Activated CD4-positive, alpha-beta T cell treated with anti-CD3 and anti-CD28 coated beads, Interleukin-2, amount 50 U/mL, for 4 hours (primary cell): ENCODE results near the gene INPP4A.
A peak's percentile ranks its signal among the peaks of the same experiment; 100 is the strongest.
"Not testable (repeated sequence)": the region's sequence is repeated elsewhere in the genome, so short reads cannot be mapped to it uniquely, and the experiment has no call there.

ENCODE experiments used
- DNase-seq, 2 experiments: peaks; one replicate each; pipeline ENCODE4 v3.0.0-alpha.2; 2020

Gene INPP4A

DNA sequence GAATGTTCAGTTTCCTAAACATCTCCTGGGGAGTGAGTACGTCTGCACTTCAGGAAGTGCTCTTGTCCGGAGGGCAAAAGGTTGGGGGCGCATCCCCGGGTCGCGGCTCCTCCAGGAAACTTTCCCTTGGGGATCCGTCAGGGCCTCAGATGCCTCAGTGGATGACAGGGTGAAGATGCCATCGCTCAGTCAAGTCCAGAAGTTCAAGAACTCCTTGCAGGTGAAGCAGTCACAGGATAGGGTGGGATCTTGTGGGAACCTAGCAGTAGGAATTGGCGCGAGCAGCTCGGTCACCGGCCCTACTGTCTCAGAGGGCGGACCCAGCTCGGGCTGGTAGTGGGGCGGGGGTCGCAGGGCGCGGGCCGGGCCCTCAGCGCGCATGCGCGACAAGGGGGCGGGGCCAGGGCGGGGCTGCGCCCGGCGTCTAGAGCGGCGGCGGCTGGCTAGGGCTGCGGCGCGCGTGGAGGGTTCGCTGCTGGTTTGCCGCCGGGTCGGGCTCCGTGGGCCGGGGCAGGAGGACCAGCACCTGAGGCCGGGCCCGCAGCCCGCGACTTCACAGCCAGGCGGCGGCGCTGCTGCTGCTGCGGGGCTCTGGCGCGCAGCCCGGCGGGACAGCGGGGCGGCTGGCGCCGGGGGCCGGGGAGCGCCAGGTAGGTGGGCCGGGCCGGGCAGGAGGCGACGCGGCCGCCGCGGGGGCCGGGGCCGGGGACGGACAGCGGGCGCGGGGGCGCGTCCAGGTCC, at the start of gene INPP4A:
Gene INPP4A (plus strand): TSS at position 423 of the 741 bp plus-strand sequence. CDS start 75,191 bp downstream, outside the sequence.
- DNase-seq = peak; percentile 68 to 72

DNA sequence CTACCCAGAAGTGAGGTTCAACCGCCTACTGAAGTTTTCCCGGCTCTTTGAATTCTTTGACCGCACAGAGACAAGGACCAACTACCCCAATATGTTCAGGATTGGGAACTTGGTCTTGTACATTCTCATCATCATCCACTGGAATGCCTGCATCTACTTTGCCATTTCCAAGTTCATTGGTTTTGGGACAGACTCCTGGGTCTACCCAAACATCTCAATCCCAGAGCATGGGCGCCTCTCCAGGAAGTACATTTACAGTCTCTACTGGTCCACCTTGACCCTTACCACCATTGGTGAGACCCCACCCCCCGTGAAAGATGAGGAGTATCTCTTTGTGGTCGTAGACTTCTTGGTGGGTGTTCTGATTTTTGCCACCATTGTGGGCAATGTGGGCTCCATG, 48.7 kb upstream of the INPP4A start:
- no peak for DNase-seq

DNA sequence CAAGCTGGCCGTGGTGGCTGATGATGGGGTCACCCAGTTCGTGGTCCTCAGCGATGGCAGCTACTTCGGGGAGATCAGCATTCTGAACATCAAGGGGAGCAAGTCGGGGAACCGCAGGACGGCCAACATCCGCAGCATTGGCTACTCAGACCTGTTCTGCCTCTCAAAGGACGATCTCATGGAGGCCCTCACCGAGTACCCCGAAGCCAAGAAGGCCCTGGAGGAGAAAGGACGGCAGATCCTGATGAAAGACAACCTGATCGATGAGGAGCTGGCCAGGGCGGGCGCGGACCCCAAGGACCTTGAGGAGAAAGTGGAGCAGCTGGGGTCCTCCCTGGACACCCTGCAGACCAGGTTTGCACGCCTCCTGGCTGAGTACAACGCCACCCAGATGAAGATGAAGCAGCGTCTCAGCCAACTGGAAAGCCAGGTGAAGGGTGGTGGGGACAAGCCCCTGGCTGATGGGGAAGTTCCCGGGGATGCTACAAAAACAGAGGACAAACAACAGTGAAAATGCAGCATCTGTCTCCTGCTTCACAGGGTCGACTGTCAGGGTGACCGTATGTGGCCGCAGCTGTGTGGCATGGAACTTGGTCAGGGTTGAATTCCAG, 47.8 kb upstream of the INPP4A start:
- DNase-seq = no peak

DNA sequence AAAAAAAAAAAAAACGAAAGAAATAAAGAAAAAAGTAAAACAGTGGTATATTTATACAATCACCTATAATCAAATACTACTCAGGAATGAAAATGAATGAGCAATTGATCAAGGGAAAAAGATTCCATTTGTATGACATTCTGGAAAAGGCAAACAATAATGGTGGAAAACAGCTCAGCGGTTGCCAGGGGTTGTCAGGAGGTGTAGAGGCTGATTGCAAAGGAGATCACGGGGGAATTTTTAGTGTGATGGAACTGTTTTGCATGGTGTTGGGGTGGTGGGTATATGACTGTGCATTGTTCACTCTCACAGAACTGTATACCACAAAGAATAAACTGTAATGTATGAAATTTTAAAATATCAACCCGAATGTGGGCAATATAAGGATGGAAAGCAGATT, 45.5 kb upstream of the INPP4A start:
- no peak for DNase-seq

DNA sequence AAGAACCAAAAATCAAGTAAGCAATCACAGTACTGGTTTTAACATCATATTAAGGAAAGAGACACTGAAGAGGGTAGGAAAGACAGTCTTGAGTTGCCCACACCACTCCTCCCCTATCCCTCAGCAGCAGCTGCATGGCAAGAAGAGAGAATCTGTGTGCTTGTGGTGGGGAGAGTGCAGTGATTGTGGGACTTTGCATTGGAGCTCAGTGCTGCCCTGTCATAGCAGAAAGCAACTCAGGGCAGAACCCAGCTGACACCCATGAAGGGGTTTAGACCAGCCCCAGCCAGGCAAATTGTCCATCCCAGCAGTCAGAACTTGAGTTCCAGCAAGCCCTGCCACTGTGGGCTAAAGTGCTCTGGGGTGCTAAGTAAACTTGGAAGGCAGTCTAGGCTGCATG, 40.8 kb upstream of the INPP4A start:
- no peak for DNase-seq

DNA sequence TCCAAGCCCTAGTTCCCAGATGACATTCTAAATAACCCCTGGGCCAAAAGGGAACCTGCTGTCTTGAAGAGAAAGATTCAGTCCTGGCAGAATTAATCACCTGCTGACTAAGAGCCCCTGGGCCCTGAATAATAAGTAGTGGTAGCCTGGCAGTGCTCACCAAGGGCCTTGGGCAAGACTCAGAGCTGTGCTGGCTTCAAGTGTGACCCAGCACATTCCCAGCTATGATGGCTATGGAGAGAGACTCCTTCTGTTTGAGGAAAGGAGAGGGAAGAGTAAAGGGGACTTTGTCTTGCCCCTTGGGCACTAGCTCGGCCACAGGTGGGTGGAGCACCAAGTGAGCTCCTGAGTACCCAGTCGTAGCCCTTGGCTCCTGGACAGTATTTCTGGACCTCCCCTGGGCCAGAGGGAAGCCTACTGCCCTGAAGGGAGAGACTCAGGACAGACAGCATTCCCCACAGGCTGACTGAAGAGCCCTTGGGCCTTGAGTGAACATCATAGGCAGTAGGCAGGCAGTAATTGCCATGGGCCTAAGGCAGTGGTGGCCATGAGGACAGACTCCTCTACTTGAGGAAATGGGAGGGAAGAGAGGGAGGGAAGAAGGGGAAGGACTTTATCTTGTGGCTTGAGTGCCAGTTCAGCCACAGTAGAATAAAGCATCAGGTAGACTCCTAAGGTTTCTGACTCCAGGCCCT, 40.0 kb upstream of the INPP4A start:
- DNase-seq = no peak

DNA sequence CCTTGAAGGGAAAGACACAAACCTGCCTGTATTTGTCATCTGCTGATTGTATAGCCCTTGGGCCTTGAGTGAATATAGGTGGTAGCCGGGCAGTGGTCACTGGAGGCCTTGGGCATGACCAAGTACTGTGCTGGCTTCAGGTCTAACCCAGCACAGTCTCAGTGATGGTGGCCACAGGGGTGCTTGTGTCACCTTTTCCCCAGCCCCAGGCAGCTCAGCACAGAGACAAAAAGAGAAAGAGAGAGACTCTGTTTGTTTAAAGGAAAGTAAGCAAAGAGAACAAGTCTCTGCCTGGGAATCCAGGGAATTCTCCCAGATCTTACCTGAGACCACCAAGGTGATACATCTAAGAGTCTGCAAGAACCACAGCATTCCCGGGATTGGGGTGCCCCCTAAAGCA, 39.4 kb upstream of the INPP4A start:
- DNase-seq = no peak

DNA sequence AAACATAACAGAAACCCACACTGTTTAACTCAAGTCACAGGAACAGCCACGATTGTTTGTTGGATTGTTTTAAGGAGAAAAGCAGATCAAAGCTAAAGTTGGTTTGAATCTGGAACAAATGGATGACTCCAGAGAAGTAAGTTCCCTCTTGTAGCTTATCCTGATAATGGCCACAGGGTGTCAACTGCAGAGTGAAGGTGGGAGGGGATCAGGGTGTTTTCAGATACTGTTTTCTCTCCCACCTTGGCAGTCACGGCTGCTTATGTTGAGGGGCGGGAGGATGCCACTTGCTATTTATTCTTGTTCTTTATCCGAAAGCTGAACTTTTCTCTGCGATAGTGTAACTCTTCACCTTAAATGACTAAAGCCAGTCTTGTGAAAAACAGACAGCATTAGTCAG, 36.5 kb upstream of the INPP4A start:
- no peak for DNase-seq

DNA sequence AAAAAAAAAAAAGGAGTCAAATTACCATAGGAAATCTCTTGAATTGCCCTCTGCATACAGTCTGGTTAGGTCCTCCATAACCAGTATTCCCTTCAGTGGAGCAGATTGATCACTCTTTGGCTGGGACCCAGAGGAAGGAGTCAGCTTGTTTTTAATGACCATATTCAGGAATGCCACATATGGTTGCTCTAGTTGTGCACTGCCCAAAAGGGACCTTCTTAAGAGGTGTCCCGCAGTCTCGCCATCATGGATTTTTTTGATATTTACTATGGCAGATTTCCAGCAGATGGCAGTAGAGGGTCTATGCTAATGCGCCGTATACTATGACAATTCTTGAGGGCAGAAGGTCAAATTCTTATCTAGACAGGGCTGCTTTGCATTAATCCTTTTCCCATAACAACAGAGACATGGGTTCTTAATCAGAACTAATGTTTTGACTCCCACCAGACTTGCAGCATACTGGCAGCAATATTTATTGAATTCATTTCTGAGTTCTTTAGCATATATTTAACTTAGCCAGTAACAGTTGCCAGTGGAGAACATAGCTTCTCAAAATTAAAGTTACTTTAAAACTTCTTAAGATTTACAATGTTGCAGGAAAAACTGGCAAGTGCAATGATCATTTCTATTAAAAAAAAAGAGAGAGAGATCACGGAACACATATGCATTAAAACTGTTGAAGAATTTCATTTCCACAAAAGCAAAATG, 31.8 kb upstream of the INPP4A start:
- peak; percentile 31 to 37 for DNase-seq

DNA sequence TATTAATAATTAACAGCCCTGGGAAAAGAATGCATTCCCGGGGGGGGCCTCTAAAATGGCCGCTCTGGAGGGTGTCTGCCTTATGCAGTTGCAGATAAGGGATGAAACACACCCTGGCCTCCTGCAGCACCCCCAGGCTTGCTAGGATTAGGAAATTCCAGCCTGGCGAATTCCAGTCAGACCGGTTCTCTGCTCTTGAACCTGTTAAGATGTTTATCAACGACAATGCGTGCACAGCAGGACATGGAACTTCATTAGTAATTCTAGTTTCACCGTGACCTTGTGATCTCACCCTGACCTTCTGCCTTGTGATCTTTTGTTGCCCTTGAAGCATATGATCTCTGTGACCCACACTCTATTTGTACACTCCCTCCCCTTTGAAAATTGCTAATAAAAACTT, 30.4 kb upstream of the INPP4A start:
- not testable (repeated sequence) for DNase-seq

DNA sequence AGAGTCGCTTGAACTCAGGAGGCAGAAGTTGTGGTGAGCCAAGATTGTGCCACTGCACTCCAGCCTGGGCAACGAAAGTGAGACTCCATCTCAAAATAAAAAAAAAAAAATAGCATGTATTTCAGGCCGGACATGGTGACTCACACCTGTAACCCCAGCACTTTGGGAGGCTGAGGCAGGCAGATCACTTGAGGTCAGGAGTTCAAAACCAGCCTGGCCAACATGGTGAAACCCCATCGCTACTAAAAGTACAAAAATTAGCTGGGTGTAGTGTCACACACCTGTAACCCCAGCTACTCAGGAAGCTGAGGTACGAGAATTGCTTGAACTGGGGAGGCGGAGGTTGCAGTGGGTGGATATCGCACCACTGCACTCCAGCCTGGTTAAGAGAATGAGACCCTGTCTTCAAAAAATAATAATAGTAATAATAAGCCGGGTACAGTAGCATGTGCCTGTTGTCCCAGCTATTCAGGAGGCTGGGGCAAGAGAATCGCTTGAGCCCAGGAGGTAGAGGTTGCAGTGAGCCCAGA, 28.9 kb upstream of the INPP4A start:
- not testable (repeated sequence) for DNase-seq

DNA sequence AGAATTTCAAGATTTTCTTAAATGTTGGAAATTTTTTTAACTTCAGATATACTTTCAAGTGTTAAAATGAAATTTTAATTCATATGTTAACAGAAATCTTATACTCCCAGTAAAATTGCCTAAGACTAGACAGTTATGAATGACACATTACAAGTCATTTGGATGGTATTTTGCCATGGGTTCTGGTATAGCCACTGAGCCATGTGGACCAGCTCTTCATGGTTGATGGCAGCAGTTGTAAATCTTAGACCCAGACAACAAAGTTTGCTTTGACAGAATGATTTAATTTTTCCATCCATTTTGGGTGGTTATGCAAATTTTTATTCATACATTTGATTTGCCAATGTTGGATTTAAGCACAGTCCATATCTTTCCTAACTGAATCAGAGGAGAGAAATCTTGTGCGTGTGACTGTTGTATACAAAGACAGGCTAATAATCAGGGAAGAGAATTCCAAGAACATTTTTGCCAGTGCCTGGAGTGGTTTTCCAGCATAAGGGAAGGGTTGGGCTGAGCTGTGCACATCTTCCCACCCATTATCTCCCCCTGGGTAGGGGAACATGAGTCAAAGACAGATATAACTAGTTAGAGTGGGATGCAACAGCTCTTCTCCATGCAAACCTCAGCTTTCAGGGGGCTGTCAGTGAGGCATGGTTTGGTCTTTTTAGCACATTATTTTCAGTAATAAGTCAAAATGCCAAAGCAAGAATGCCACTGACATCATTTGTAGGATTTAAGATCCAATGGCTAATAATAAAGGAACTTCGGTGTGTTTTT, 28.1 kb upstream of the INPP4A start:
- no peak for DNase-seq

DNA sequence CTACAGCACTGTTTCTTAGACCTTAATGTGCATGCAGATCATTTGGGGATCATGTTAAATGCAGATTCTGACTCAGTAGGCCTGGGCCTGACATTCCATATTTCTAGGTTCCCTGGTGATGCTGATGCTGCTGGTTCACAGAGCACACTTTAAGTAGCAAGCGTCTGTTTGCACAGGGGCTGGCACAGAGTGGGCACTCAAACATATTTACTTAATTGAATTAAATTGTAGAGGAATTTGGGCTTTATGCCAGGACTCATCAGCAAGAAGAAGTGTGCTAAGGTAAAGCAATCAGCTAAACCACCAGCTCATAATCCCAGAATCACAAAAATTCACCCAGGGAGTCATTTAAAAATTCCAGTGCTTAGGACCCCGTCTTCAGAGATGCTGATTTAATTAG, 25.1 kb upstream of the INPP4A start:
- DNase-seq = no peak

DNA sequence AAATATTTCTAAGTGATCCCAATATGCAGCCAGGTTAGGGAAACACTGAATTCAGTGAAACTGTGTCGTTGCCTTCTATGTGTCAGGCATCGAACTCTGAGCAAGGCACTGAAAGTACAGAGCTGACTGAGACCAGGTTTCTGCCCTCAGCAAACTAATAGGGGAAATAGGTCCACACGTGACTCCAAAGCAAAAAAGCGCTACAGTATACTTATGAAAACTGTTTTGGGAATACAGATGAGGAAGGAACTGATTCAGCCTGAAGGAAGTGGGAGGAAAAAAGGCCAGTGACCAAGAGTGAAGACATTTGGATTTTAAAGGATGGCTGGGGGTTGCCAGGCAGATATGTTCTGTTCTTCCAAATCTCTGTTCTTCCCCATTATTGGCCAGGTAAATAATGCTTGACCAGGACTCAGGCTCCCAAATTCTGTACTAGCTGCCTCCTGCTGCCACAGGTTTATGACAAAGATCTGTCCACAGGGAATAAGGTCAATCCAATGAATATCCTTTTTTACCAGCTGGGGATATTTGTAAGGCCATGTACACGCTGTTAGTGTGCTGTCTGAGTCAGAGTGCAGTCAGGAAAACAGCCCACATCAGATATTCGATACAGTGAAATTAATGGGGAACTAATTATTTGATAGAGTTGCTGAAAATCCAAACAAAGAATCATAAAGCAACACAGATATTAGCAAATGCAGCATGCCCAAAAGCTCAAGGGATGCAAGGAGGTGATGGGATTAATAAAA, 24.5 kb upstream of the INPP4A start:
- DNase-seq = no peak

DNA sequence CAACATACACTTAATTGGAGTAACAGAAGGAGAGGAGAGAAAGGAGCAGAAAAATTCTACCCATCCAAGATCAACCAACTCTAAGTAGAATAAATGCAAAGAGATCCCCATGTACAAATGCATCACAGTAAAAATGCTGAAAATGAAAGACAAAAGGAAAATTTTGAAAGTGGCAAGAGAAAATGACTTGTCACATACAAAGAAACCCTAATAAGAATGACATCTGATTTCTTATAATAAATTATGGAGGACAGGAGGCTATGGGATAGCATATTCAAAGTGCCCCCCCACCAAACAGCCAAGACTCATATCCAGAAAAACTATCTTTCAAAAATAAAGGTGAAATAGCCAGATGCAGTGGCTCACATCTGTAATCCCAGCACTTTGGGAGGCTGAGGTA, 22.2 kb upstream of the INPP4A start:
- no peak for DNase-seq

DNA sequence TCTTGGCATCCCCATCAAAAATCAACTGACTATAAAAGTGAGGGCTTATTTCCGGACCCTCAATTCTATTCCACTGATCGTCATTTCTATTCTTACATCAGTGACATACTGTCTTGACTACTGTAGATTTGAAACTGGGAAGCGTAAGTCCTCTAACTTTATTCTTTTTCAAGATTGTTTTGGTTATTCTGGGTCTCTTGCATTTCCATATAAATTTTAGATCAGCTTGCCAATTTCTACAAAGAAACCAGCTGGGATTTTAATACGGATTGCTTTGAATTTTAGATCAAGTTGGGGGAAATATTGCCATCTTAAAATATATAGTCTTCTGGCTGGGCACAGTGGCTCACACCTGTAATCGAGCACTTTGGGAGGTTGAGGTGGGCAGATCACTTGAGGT, 17.9 kb upstream of the INPP4A start:
- no peak for DNase-seq

DNA sequence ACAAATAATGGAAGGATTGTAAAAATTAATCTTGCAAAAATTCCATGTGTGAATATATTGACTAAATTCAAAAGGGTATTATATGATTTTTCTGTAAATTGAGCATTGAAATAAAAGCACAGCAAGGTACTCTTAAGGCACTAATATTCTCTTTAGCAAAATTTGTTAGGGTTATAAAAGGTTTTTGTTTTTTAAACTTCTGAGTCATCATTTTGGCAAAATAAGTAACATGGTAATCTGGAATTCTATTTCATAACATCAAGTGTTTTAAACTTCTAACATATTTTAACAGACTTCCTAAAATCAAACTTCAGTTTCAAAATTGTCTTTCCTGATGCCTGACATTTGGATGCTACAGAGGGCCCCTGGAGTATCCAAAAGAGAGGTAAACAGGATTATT, 12.5 kb upstream of the INPP4A start:
- no peak for DNase-seq

DNA sequence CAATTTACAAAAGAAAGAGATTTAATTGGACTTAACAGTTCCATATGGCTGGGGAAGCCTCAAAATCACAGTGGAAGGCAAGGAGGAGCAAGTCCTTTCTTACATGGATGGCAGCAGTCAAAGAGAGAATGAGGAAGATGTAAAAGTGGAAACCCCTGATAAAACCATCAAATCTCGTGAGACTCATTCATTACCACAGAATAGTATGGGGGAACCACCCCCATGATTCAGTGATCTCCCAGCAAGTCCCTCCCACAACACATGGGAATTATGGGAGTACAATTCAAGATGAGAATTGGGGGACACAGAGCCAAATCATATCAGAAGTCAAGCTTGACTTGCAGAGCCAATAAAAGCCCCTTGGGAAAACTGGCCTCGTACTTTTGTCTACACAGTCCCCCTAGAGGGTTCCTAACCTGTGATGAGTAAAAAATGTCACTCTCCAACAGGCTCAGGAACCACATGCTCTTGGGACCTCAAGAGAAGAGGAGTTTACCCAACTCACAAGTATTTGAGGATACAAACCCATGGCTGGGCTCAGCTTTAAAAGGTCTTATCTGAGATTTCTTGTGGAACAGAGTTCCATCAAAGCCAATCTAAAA, 11.2 kb upstream of the INPP4A start:
- DNase-seq = no peak

DNA sequence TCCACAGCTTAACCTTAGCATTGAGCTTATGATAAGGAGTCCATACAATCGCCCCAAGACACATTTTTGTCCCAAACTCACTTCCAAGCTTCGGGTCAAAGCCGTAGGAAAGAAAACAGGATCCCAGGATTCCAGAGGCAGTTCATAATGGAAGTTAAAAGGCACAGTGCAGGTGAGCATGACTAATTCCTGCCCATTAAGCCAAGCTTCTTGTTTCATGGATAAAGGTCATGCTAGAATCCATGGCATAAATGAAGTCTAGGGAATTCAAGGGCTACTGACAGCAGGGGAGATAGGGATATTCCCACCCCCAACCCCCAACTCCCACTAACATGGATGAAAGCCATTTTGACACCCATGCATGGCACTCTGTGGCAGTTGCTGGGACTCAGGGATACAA, 10.2 kb upstream of the INPP4A start:
- DNase-seq = no peak

DNA sequence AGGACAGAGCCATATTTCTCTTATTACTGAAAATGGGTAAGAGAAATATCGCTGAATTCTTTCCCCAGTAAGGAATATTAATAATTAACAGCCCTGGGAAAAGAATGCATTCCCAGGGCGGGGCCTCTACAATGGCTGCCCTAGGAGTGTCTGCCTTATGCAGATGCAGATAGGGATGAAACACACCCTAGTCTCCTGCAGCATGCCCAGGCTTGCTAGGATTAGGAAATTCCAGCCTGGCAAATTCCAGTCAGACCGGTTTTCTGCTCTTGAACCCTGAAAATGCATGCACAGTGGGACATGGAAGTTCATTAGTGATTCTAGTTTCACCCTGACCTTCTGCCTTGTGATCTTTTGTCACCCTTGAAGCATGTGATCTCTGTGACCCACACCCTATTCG, 9.0 kb upstream of the INPP4A start:
- not testable (repeated sequence) for DNase-seq

DNA sequence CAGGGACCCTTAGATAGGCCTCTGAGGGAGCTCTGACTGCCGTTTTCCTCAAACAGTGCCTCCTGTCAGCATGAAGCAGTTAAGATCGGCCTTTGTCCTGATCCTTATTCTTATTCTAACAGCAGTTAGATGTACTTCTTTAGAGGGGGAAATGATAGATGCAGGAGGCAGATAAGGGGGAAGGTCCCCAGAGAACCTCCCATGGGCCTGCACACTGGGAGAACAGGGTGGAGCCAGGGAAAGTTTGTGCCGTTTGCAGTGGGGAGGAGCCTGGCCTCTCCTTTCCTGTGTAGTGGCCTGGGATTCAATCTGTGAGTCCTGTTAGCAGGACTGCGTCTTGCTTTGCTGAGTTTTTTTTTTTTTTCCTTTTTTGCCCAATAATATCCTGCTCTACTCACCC, 7.9 kb upstream of the INPP4A start:
- DNase-seq = no peak
